Spleen (tissue), 7 donors: ENCODE data around the gene SPDYE2.
"Not testable (repeated sequence)": the region's sequence is repeated elsewhere in the genome, so short reads cannot be mapped to it uniquely, and the experiment has no call there.

Source experiments
- POLR2A ChIP-seq, 3 donors: fragments of 450-650 bp; IDR thresholded peaks; one replicate each; pipeline ENCODE4 v1.5.1; 2017; ENCODE audit warnings: antibody characterized with exemption in 3 of 3, mild to moderate bottlenecking in 1 of 3
- TF ChIP-seq, protein P1 (sequence below), 11 experiments: fragments of 200-600 bp in 7 of 11; fragments of 450-650 bp in 4 of 11; sonication (generic) in 4 of 11; IDR thresholded peaks in 8 of 11; conservative IDR thresholded peaks in 3 of 11; 1 replicate in 7 of 11; 2 replicates in 4 of 11; pipeline versions ENCODE4 v1.4.0 to v1.8.0; 2016 to 2021; ENCODE audit warnings: antibody characterized with exemption in 11 of 11, inconsistent platforms in 4 of 11, mild to moderate bottlenecking in 1 of 11
- donor health status: DM: no; HTN: no; CAD: no; lungs with moderate emphysema.
- donor health status: DM: no; HTN: no; CAD: no.
- donor health status: DM: no; HTN: no; CAD: no.

DNA sequence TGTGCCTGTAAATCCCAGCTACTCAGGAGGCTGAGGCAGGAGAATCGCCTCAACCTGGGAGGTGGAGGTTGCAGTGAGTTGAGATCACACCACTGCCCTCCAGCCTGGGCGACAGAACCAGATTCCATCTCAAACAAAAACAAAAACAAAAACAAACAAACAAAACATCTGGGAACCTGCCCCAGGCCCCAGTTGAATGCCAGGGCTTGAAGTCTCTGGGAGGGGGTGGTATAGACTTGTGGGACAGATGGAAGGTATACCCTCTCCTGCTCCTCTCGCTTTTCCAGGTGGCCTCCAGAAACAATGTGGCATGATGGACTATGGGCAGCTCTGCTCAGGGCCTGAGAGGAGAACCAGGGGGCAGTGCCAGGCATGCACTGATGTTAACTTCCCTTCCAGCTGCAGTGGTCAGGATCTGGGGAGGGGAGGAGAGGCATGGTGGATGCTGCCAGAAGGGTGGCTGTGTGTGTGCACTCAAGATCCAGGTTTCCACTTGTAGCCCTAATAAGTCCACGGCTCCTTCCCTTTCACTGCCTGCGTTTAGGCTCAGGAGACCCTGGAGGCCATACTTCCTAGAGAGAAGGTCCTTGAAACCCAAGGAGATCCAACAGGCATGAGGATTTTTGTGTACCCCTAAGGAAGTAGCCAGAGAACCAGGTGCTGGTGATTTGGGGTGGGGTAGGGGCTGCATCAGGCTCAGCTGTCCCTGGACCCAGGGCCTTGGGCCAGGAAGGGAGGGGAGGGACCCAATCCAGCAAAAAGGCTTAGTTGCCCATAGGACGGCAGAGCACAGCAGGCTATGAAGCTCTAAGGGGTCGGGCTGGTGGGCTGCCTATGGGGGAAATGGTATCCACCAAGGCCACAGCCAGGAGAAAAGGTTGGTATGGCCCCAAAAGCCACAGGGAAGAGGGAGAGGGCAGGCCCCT lies 26.6 kb downstream of the SPDYE2 start:
- TF ChIP-seq, protein P1, sequence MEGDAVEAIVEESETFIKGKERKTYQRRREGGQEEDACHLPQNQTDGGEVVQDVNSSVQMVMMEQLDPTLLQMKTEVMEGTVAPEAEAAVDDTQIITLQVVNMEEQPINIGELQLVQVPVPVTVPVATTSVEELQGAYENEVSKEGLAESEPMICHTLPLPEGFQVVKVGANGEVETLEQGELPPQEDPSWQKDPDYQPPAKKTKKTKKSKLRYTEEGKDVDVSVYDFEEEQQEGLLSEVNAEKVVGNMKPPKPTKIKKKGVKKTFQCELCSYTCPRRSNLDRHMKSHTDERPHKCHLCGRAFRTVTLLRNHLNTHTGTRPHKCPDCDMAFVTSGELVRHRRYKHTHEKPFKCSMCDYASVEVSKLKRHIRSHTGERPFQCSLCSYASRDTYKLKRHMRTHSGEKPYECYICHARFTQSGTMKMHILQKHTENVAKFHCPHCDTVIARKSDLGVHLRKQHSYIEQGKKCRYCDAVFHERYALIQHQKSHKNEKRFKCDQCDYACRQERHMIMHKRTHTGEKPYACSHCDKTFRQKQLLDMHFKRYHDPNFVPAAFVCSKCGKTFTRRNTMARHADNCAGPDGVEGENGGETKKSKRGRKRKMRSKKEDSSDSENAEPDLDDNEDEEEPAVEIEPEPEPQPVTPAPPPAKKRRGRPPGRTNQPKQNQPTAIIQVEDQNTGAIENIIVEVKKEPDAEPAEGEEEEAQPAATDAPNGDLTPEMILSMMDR (IDR thresholded peaks at IDR 0.05 in 8 of 11, conservative IDR thresholded peaks at IDR 0.05 in 3 of 11) = not testable (repeated sequence)
- TF ChIP-seq POLR2A (IDR thresholded peaks at IDR 0.05) = not testable (repeated sequence)
